MM.1S (cell line): Measurements from ENCODE around the gene LCN12.

Source experiments
- DNase-seq: peaks from one replicate; pipeline ENCODE4 v3.0.0-alpha.2; 2015
- H2AFZ ChIP-seq: fragments of 300-600 bp; sonication (generic); 2 replicates; pipeline ENCODE4 v1.6.0; 2016; ENCODE audit warnings: antibody characterized with exemption, low read length
- H3F3A ChIP-seq: fragments of 300-600 bp; sonication (generic); 2 replicates; pipeline ENCODE4 v1.6.1; 2016; ENCODE audit warnings: mild to moderate bottlenecking, antibody characterized with exemption, low read length, moderate library complexity, mixed read lengths; ENCODE audit not compliant: insufficient read depth
- H3K27ac ChIP-seq: fragments of 300-600 bp; sonication (generic); 2 replicates; pipeline ENCODE4 v1.5.1; 2016; ENCODE audit warnings: mild to moderate bottlenecking, low read length
- H3K27me3 ChIP-seq: fragments of 300-600 bp; sonication (generic); replicated peaks from 2 replicates; pipeline ENCODE4 v1.6.0; 2016; ENCODE audit warnings: low read length; ENCODE audit not compliant: insufficient read depth
- H3K36me3 ChIP-seq: fragments of 300-600 bp; sonication (generic); replicated peaks from 2 replicates; pipeline ENCODE4 v1.6.1; 2016; ENCODE audit warnings: mild to moderate bottlenecking, low read length, mixed read lengths; ENCODE audit not compliant: insufficient read depth
- H3K4me1 ChIP-seq: fragments of 300-600 bp; sonication (generic); 2 replicates; pipeline ENCODE4 v1.6.1; 2016; ENCODE audit warnings: low read length, mixed read lengths
- H3K4me2 ChIP-seq: fragments of 300-600 bp; sonication (generic); 2 replicates; pipeline ENCODE4 v1.6.0; 2016; ENCODE audit warnings: low read depth, low read length
- H3K4me3 ChIP-seq: fragments of 300-600 bp; sonication (generic); 2 replicates; pipeline ENCODE4 v1.5.1; 2016; ENCODE audit warnings: low read length, mixed read lengths
- H3K79me2 ChIP-seq: fragments of 300-600 bp; sonication (generic); 2 replicates; pipeline ENCODE4 v1.6.1; 2016; ENCODE audit warnings: mixed run types, low read length, mixed read lengths
- H3K9ac ChIP-seq: fragments of 300-600 bp; sonication (generic); 2 replicates; pipeline ENCODE4 v1.6.1; 2016; ENCODE audit warnings: low read length, mixed read lengths
- H3K9me2 ChIP-seq: fragments of 300-600 bp; sonication (generic); replicated peaks from 2 replicates; pipeline ENCODE4 v1.6.1; 2016; ENCODE audit warnings: mild to moderate bottlenecking, low read length, mixed read lengths; ENCODE audit not compliant: insufficient read depth
- H3K9me3 ChIP-seq: fragments of 300-600 bp; sonication (generic); replicated peaks from 2 replicates; pipeline ENCODE4 v1.6.1; 2016; ENCODE audit warnings: mild to moderate bottlenecking, low read length, mixed read lengths; ENCODE audit not compliant: insufficient read depth
- H4K20me1 ChIP-seq: fragments of 300-600 bp; sonication (generic); 2 replicates; pipeline ENCODE4 v1.6.1; 2016; ENCODE audit warnings: mild to moderate bottlenecking, low read length, moderate library complexity, mixed read lengths; ENCODE audit not compliant: insufficient read depth
- EZH2 ChIP-seq: fragments of 300-600 bp; sonication (generic); optimal IDR thresholded peaks from 2 replicates; pipeline ENCODE3; 2017; ENCODE audit warnings: low read depth, mild to moderate bottlenecking, antibody characterized with exemption, low read length, mixed read lengths
- EZH2phosphoT487 ChIP-seq: fragments of 300-600 bp; sonication (generic); IDR thresholded peaks from 2 replicates; pipeline ENCODE4 v1.6.1; 2018; ENCODE audit warnings: antibody characterized with exemption, low read length
- TF ChIP-seq, protein P1 (sequence below): fragments of 300-600 bp; sonication (generic); IDR thresholded peaks from 2 replicates; pipeline ENCODE4 v1.5.1; 2016; ENCODE audit warnings: antibody characterized with exemption, low read length, mixed read lengths

LCN12 gene

GRCh38 chr9:136931611-136932130 is 20.4 kb upstream of the LCN12 start:
- Histone ChIP-seq H3K27ac (no peak overlapping the region), H3K4me2 (no peak overlapping the region), H3K4me3 (no peak overlapping the region), H3K4me1 (no peaks in the 10 kb centered on the region), H2AFZ (no peak overlapping the region), H3K36me3 (no peaks in the 10 kb centered on the region), H3K9me3 (no peaks in the 10 kb centered on the region), H3K79me2 (no peaks in the 10 kb centered on the region), H3K9me2 (no peaks in the 10 kb centered on the region), H3K9ac (no peak overlapping the region), H3K27me3 (no peaks in the 10 kb centered on the region), H4K20me1 (0 out of 2 replicates have a peak, but pooled peaks cover 3% of the 10 kb centered on the region), H3F3A (no peaks in the 10 kb centered on the region)
- TF ChIP-seq, protein P1, sequence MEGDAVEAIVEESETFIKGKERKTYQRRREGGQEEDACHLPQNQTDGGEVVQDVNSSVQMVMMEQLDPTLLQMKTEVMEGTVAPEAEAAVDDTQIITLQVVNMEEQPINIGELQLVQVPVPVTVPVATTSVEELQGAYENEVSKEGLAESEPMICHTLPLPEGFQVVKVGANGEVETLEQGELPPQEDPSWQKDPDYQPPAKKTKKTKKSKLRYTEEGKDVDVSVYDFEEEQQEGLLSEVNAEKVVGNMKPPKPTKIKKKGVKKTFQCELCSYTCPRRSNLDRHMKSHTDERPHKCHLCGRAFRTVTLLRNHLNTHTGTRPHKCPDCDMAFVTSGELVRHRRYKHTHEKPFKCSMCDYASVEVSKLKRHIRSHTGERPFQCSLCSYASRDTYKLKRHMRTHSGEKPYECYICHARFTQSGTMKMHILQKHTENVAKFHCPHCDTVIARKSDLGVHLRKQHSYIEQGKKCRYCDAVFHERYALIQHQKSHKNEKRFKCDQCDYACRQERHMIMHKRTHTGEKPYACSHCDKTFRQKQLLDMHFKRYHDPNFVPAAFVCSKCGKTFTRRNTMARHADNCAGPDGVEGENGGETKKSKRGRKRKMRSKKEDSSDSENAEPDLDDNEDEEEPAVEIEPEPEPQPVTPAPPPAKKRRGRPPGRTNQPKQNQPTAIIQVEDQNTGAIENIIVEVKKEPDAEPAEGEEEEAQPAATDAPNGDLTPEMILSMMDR = no peak
- TF ChIP-seq EZH2phosphoT487 (no peak), EZH2 (no peak)
- no peak for DNase-seq

- H3K27ac ChIP-seq = no peak overlapping the region
- no peaks in the 10 kb centered on the region for H3K9me3 ChIP-seq
- H3K27me3 ChIP-seq = no peaks in the 10 kb centered on the region
- no peak overlapping the region for H2AFZ ChIP-seq
- H3K9ac ChIP-seq = no peak overlapping the region
- H3F3A ChIP-seq = 0 out of 2 replicates have a peak, but pooled peaks cover 4% of the 10 kb centered on the region
- no peaks in the 10 kb centered on the region for H3K9me2 ChIP-seq
- no peak for DNase-seq
- H3K36me3 ChIP-seq = no peaks in the 10 kb centered on the region
- TF ChIP-seq EZH2phosphoT487 (no peak), EZH2 (no peak)
- TF ChIP-seq, protein P1 = no peak
- 0 out of 2 replicates have a peak, but pooled peaks cover 3% of the 10 kb centered on the region for H4K20me1 ChIP-seq
- no peak overlapping the region for H3K4me3 ChIP-seq
- H3K4me2 ChIP-seq = no peak overlapping the region
- no peaks in the 10 kb centered on the region for H3K79me2 ChIP-seq
- H3K4me1 ChIP-seq = no peaks in the 10 kb centered on the region
These were observed 17.8 kb upstream of the LCN12 start for GRCh38 chr9:136934277-136934676.

GRCh38 chr9:136935651-136936050 is 16.4 kb upstream of the LCN12 start:
- no peaks in the 10 kb centered on the region for H3K9me2 ChIP-seq
- H3K36me3 ChIP-seq = no peaks in the 10 kb centered on the region; the same call in 1 of the 2 replicates
- 0 out of 2 replicates have a peak, but pooled peaks cover 4% of the 10 kb centered on the region for H3F3A ChIP-seq
- no peak for DNase-seq
- no peak overlapping the region for H3K27ac ChIP-seq
- H3K4me1 ChIP-seq = no peaks in the 10 kb centered on the region
- no peaks in the 10 kb centered on the region for H3K9me3 ChIP-seq
- H4K20me1 ChIP-seq = 0 out of 2 replicates have a peak, but pooled peaks cover 3% of the 10 kb centered on the region
- TF ChIP-seq EZH2phosphoT487 (no peak), EZH2 (no peak)
- TF ChIP-seq, protein P1 = no peak
- H3K9ac ChIP-seq = no peak overlapping the region
- no peaks in the 10 kb centered on the region for H3K27me3 ChIP-seq
- no peak overlapping the region for H2AFZ ChIP-seq
- H3K79me2 ChIP-seq = no peaks in the 10 kb centered on the region
- H3K4me2 ChIP-seq = no peak overlapping the region
- H3K4me3 ChIP-seq = no peak overlapping the region
